ENCODE data around the gene ABCB11. TPM values are rescaled to one million over a fixed set of nuclear protein-coding genes. Genes with fewer than 3 reads are reported as not detected.

The ABCB11 gene
- total RNA-seq, 1 donor from 2014 or later: not detected

- Mint-ChIP-seq H3K4me1 (ENCODE audit: unreplicated experiment) (no peaks in the 10 kb centered on the region), H3K27me3 (ENCODE audit: unreplicated experiment) (peaks cover 30% of the 10 kb centered on the region), H3K36me3 (ENCODE audit: unreplicated experiment) (no peaks in the 10 kb centered on the region), H3K27ac (ENCODE audit: unreplicated experiment) (no peak overlapping the region), H3K9me3 (ENCODE audit: unreplicated experiment) (no peaks in the 10 kb centered on the region), H3K4me3 (ENCODE audit: unreplicated experiment) (no peak overlapping the region)
- no peak for DNase-seq (ENCODE audit: extremely low spot score, unreplicated experiment)
- no peak for TF ChIP-seq CTCF (IDR thresholded peaks at IDR 0.05)
Measured at GRCh38 chr2:168944065-168944464, 87.1 kb downstream of the ABCB11 start.

GRCh38 chr2:168941297-168941696 is 89.8 kb downstream of the ABCB11 start:
- peaks cover 20% of the 10 kb centered on the region for H3K27me3 Mint-ChIP-seq (ENCODE audit: unreplicated experiment)
- no peaks in the 10 kb centered on the region for H3K36me3 Mint-ChIP-seq (ENCODE audit: unreplicated experiment)
- H3K9me3 Mint-ChIP-seq (ENCODE audit: unreplicated experiment): no peaks in the 10 kb centered on the region
- no peak overlapping the region for H3K4me3 Mint-ChIP-seq (ENCODE audit: unreplicated experiment)
- H3K27ac Mint-ChIP-seq (ENCODE audit: unreplicated experiment): no peak overlapping the region
- H3K4me1 Mint-ChIP-seq (ENCODE audit: unreplicated experiment): no peaks in the 10 kb centered on the region
- DNase-seq (ENCODE audit: extremely low spot score, unreplicated experiment): no peak
- TF ChIP-seq CTCF (IDR thresholded peaks at IDR 0.05): no peak

- DNase-seq (ENCODE audit: extremely low spot score, unreplicated experiment): no peak
- H3K36me3 Mint-ChIP-seq (ENCODE audit: unreplicated experiment): no peaks in the 10 kb centered on the region
- H3K9me3 Mint-ChIP-seq (ENCODE audit: unreplicated experiment): no peaks in the 10 kb centered on the region
- H3K4me1 Mint-ChIP-seq (ENCODE audit: unreplicated experiment): no peaks in the 10 kb centered on the region
- TF ChIP-seq CTCF (IDR thresholded peaks at IDR 0.05): no peak
- no peak overlapping the region for H3K27ac Mint-ChIP-seq (ENCODE audit: unreplicated experiment)
- H3K27me3 Mint-ChIP-seq (ENCODE audit: unreplicated experiment): peaks cover 15% of the 10 kb centered on the region
- no peak overlapping the region for H3K4me3 Mint-ChIP-seq (ENCODE audit: unreplicated experiment)
Measured at GRCh38 chr2:168939918-168940317, 91.2 kb downstream of the ABCB11 start.

GRCh38 chr2:168939061-168939460 is 92.1 kb downstream of the ABCB11 start:
- Mint-ChIP-seq H3K27me3 (ENCODE audit: unreplicated experiment) (peaks cover 7% of the 10 kb centered on the region), H3K4me1 (ENCODE audit: unreplicated experiment) (no peaks in the 10 kb centered on the region), H3K4me3 (ENCODE audit: unreplicated experiment) (no peak overlapping the region), H3K9me3 (ENCODE audit: unreplicated experiment) (no peaks in the 10 kb centered on the region), H3K27ac (ENCODE audit: unreplicated experiment) (no peak overlapping the region), H3K36me3 (ENCODE audit: unreplicated experiment) (no peaks in the 10 kb centered on the region)
- DNase-seq (ENCODE audit: extremely low spot score, unreplicated experiment): no peak
- no peak for TF ChIP-seq CTCF (IDR thresholded peaks at IDR 0.05)

- H3K27me3 Mint-ChIP-seq (ENCODE audit: unreplicated experiment): peaks cover 8% of the 10 kb centered on the region
- no peak overlapping the region for H3K4me3 Mint-ChIP-seq (ENCODE audit: unreplicated experiment)
- no peak for DNase-seq (ENCODE audit: extremely low spot score, unreplicated experiment)
- H3K27ac Mint-ChIP-seq (ENCODE audit: unreplicated experiment): no peak overlapping the region
- no peaks in the 10 kb centered on the region for H3K4me1 Mint-ChIP-seq (ENCODE audit: unreplicated experiment)
- no peak for TF ChIP-seq CTCF (IDR thresholded peaks at IDR 0.05)
- H3K9me3 Mint-ChIP-seq (ENCODE audit: unreplicated experiment): no peaks in the 10 kb centered on the region
- no peaks in the 10 kb centered on the region for H3K36me3 Mint-ChIP-seq (ENCODE audit: unreplicated experiment)
Measured at GRCh38 chr2:168935810-168936581, 95.1 kb downstream of the ABCB11 start.

All from osteocyte (in vitro differentiated cells).